HG03103 (cell line): ENCODE measurements around the gene FCN1.

Source experiments
- ATAC-seq: cut with Tn5 transposase; IDR thresholded peaks from one replicate; pipeline ENCODE4 v1.9.1; 2021; ENCODE audit warnings: low read depth; ENCODE audit not compliant: unreplicated experiment

FCN1 gene

GRCh38 chr9:134955156-134955555 is 37.4 kb upstream of the FCN1 start:
- ATAC-seq = no peak

DNA sequence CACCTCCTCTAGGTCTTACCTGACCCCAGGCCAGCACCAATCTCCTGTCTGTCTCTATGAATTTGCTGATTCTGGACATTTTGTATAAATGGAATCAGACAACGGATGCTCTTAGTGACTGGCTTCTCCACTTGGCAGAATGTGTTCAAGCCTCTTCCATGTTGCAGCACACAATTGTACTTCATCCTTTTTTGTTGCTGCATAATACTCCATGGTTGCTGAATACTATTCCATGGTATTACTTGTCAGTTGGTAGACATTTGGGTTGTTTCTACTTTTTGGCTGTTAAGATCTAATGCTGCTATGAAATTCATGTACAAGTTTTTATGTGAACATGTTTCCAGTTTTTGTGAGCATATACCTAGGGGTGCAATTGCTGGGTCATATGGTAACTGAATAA is 34.3 kb upstream of the FCN1 start:
- ATAC-seq = no peak

DNA sequence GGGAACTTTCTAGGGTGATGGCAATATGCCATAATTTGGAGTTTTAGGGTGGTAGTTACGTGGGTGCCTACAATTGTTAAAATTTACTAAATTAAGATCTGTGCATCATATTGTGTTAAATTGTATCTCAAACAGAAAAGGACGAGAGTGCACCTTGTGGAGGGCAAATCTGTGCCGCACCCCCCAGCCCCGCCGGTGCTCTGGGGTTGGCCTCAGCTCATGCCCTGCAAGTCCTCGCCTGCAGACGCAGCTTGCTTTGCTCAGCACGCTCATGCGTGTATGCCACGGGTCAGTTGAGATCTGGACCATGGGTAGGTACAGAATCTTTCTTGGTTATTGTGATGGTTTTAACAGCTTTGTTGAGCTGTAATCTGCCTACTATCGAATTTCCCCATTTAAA is 33.7 kb upstream of the FCN1 start:
- ATAC-seq = no peak

DNA sequence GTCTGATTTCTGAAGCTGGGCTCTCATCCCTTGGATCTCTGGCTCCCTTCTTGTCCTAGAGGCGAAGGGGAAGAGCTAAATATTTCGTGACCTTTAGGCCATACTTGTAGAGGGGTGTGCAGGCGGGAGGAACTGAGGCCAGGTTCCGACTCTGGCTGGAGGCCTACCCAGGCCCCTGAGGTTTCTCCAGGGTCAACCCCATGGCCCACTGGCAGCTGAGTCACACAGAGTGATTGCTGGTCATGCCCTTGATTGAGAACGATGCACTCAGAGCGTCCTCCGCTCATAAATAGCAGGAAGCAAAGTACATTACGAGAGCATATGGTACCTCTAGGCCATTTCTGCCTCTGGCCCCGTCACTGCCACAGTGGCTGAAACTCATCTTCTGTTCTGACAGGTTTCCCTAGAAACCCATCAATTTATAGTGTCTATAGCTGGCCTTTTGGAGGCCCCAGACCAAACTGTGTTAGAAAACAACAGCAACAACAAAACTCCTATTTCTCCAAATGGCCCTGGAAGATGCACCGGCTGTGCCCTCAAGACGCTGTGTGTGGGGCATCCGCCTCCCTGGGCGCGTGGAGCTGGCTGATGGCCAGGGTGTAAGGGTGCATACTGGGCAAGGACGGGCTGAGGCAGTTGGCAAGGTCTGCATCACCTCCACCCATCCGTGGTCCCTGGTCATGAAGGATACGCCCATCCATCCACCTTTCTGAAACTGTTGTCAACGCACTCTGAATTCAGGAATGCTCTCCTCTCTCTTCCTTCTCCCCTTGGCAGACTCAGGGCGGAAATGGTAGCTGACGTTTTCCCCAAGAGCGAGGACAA is 32.9 kb upstream of the FCN1 start:
- no peak for ATAC-seq

DNA sequence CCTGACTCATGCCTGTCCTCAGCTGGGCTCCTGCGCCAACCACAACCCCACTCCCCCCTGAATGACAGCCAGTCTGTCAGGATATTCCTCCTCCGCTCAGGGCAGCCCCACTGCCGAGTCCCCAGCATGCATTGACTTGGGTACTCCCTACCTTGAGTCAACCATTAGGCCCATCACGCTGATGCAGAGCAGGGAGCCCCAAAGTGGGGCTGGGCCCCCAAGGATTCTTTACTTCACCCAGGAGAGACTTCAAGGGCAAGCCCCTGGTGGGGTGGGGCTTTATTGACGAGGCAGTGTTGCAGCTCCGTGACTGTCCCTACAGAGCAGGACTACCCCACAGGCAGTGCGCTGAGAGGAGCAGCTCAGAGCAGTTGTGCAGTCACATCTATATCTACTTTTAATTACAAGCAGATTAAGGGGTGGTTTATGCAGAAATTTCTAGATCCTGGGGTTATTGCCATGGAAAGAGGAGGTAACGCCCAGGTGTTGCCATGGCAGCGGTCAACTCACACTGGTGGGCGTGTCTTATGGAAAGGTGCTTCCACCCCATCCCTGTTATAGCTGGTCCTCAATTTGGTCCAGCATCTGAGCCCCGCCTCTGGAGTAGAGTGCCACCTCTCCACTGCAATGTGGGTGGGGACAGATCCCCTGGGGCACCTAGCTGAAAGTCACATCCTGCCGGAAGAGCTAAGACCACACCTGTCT is 32.1 kb upstream of the FCN1 start:
- ATAC-seq = no peak

DNA sequence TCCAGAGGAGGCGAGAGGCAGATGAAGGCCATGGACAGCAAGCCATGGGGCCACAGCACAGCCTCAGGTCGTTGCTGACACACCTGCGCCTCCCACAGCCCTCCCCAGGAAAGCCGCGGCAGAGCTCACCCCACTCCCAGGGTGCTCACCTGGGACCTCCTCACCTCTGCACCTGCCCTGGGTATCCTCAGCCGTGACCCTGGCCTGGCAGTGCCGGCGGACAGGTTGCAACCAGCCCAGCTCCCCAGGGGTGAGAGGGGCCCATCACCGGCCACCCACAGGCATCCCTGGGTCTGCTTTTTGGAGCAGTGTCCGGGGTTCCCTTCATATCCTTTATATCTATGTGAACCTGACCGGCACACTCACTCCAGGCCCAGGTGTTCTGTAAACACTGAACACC is 30.4 kb upstream of the FCN1 start:
- ATAC-seq = no peak

GRCh38 chr9:134947265-134947955 is 29.7 kb upstream of the FCN1 start:
- no peak for ATAC-seq

DNA sequence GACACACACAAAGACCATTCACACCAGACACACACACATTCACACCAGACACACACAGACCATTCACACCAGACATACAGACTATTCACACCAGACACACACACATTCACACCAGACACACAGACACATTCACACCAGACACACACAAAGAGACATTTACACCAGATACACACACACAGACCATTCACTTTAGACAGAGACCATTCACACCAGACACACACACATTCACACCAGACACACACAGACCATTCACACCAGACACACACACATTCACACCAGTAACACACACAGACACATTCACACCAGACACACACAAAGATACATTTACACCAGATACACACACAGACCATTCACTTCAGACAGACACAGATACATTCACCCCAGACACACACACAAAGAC is 29.0 kb upstream of the FCN1 start:
- no peak for ATAC-seq

- ATAC-seq = no peak
Measured at GRCh38 chr9:134945509-134946275, 28.0 kb upstream of the FCN1 start.

DNA sequence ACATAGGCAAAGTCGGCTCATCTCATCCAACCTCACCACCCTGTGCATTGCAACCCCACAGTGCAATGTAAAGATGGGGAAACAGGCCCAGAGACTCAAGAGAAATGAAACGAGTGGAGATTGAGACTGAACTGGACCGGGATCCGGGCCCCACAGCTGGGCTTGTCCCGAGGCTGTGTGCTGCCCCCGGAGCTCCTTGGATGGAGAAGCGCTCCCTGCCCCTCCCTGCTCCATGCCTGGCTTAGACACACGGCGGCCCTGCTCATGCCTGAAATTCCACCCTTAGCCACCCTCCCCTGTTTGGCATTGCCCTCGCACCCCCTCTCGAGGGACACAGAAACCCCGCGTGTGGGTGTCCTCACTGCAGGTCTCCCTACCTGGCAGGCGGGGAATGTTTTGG is 27.2 kb upstream of the FCN1 start:
- no peak for ATAC-seq

GRCh38 chr9:134944351-134944802 is 26.7 kb upstream of the FCN1 start:
- no peak for ATAC-seq

GRCh38 chr9:134943836-134944235 is 26.1 kb upstream of the FCN1 start:
- ATAC-seq = no peak

DNA sequence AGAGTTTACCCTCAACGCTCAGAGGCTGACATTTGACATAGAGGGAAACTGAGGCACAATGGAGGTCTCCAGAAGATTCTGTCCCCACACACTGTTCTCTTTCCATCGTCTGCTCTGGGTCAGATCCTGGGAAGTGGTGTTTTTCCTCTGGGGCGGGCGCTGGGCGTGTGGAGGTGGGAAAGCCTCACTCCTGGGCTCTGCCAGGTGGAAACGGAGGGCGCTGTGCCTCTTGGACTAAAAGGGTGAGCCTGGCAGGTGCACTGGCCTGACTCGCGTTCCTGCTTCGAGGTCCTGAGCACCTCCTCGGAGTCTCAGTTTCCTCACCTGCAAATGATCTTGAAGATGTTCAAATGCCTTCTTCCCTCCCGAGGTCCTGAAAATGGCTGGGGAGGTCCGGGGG is 25.7 kb upstream of the FCN1 start:
- no peak for ATAC-seq

- no peak for ATAC-seq
Measured at GRCh38 chr9:134942788-134943184, 25.1 kb upstream of the FCN1 start.

DNA sequence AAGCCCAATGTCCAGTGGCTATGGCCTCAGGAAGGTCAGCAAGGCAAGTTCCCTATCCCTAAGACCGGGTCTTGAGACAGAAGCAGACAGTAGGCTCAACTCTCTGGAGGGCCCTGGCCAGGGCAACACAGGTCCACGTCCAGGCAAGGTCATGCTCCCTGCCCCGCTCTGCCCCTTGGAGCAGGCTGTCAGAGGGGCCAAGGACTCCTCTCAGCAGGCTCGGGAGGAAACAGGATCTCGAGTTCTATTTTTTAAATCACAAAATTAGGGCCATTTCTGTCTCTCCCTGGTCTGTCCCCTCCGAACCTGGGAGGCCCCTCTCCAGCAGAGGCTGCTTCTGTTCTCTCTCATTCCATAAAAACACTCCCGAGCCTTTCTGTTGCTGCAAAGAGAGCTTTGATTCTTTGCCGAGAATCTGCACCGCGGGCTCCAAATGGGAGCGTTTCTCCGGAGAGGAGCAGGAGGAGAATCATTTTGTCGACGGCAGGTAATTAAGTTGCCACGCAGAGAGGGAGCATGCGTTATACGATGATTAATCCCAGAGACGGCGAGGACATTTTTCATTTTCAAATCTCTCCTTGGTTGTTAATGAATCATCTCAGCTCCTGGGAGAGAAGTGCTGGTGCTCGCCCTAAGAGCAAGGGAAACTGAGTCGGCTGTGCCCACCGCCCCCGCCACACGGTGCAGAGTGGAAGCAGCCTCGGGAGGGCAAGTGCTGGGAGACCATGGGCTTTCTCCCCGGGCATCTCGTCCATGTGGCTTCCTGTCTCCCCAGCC is 24.5 kb upstream of the FCN1 start:
- no peak for ATAC-seq

- no peak for ATAC-seq
Measured at GRCh38 chr9:134940236-134941208, 22.8 kb upstream of the FCN1 start.

GRCh38 chr9:134939836-134940235 is 22.1 kb upstream of the FCN1 start:
- no peak for ATAC-seq

DNA sequence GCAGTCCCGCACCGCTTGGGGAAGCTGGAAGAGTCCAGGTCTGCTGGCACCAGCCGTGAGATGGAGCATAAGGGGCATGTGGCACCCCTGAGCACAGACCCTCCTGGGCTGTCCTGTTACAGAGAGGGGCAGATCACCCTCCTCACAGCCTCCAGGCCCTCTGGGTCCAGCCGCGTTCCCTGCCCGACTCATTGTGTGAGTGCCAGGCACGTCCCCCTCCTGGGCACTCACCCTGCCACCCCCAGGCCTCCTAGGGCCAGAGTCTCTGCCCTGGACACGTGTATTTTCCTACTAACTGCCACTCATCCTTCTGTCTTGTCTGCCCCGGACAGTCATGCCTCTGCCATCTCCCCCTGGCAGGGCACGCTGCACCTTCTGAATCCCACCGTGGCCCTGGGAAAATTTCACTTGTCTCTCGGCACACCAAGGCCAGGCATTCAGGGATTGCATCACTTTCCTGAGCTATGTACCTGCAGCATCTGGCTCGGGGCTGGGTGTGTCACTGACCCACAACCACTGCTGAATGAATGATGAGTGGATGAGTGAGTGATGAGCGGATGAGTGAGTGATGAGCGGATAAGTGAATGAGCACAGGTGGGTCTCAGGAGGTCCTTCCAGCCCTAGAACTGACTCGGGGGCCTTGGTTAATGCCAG is 21.5 kb upstream of the FCN1 start:
- ATAC-seq = no peak
